Measurements from ENCODE around the gene KCNS1.

GRCh38 chr20:45114465-45115385, 13.8 kb upstream of the KCNS1 start, which contains the start of gene WFDC5:
- no peak for TF ChIP-seq REST (IDR thresholded peaks at IDR 0.05; ENCODE audit: insufficient replicate concordance, low read depth)
- TF ChIP-seq POLR2AphosphoS5 (IDR thresholded peaks at IDR 0.05; ENCODE audit: low read depth), result no peak
- no peak for TF ChIP-seq CTCF (IDR thresholded peaks at IDR 0.05; ENCODE audit: insufficient read depth, low read length)
- TF ChIP-seq GABPA (IDR thresholded peaks at IDR 0.05; ENCODE audit: low read depth), result no peak
- no peak for TF ChIP-seq SPI1 (IDR thresholded peaks at IDR 0.05; ENCODE audit: borderline replicate concordance, low read depth)
